IMR-90 (cell line): Measurements from ENCODE around the gene TCF12. TPM values are rescaled to one million over a fixed set of nuclear protein-coding genes. Genes with fewer than 3 reads are reported as not detected.

ENCODE experiments used
- ATAC-seq: fragments of 200-7000 bp; cut with Tn5 transposase; 2 replicates; pipeline ENCODE4 v1.9.1; 2020; ENCODE audit warnings: low read depth, mild to moderate bottlenecking, moderate library complexity
- BruUV-seq: library from RNA; stranded (reverse); fragments of 400-500 nt; replicated peaks from 2 replicates; lab custom pipeline; 2021; lab: Mats Ljungman, UMichigan
- CTCF ChIA-PET: fragments of 300-600 bp; formaldehyde crosslinking; extraction: SDS; loops from one replicate; lab custom pipeline; 2021; ENCODE audit warnings: antibody characterized with exemption; lab: Yijun Ruan, JAX
- POLR2A ChIA-PET: fragments of 300-600 bp; sonication (Branson Sonifier 250); formaldehyde crosslinking; loops from one replicate; lab custom pipeline; 2022; ENCODE audit warnings: antibody characterized with exemption; ENCODE audit not compliant: unreplicated experiment; lab: Charles Lee
- DNase-seq: peaks from one replicate; pipeline ENCODE4 v3.0.0; 2013
- H2AFZ ChIP-seq: replicated peaks from 2 replicates; pipeline ENCODE3; 2013; ENCODE audit warnings: low read length, mild to moderate bottlenecking; ENCODE audit not compliant: poor library complexity
- H2AK5ac ChIP-seq: 2 replicates; pipeline ENCODE4 v1.6.1; 2013; ENCODE audit warnings: low read depth, low read length, inconsistent platforms
- H2AK9ac ChIP-seq: replicated peaks from 2 replicates; pipeline ENCODE3; 2013; ENCODE audit warnings: mild to moderate bottlenecking, low read depth, low read length, moderate library complexity; ENCODE audit not compliant: poor library complexity
- H2BK120ac ChIP-seq: 2 replicates; pipeline ENCODE4 v1.6.1; 2013; ENCODE audit warnings: low read depth, low read length, inconsistent platforms
- H2BK15ac ChIP-seq: 3 replicates; pipeline ENCODE4 v1.6.1; 2013; ENCODE audit warnings: low read depth, low read length, inconsistent platforms
- H2BK20ac ChIP-seq: 2 replicates; pipeline ENCODE4 v1.6.1; 2013; ENCODE audit warnings: low read depth, mild to moderate bottlenecking, inconsistent platforms, low read length, moderate library complexity
- H2BK5ac ChIP-seq: 2 replicates; pipeline ENCODE4 v1.6.1; 2013; ENCODE audit warnings: mild to moderate bottlenecking, low read depth, low read length, inconsistent platforms; ENCODE audit not compliant: poor library complexity, severe bottlenecking
- H3K14ac ChIP-seq: replicated peaks from 2 replicates; pipeline ENCODE4 v1.6.1; 2013; ENCODE audit warnings: low read depth, low read length, inconsistent platforms
- H3K18ac ChIP-seq: 2 replicates; pipeline ENCODE4 v1.6.1; 2013; ENCODE audit warnings: low read depth, low read length, control low read depth
- H3K23ac ChIP-seq: 2 replicates; pipeline ENCODE4 v1.6.1; 2013; ENCODE audit warnings: low read depth, low read length, inconsistent platforms
- H3K27ac ChIP-seq: 2 replicates; pipeline ENCODE4 v1.5.1; 2013; ENCODE audit warnings: mild to moderate bottlenecking, control low read depth, low read length; ENCODE audit not compliant: insufficient read depth
- H3K27me3 ChIP-seq: 2 replicates; pipeline ENCODE4 v1.6.1; 2013; ENCODE audit warnings: low read length; ENCODE audit not compliant: control insufficient read depth, insufficient read depth
- H3K36me3 ChIP-seq: 2 replicates; pipeline ENCODE4 v1.6.1; 2013; ENCODE audit warnings: low read length, mixed read lengths; ENCODE audit not compliant: control insufficient read depth, insufficient read depth
- H3K4ac ChIP-seq: 2 replicates; pipeline ENCODE4 v1.6.1; 2013; ENCODE audit warnings: low read depth, low read length, inconsistent platforms
- H3K4me1 ChIP-seq: 2 replicates; pipeline ENCODE4 v1.6.1; 2013; ENCODE audit warnings: low read length, mixed read lengths; ENCODE audit not compliant: control insufficient read depth, insufficient read depth
- H3K4me2 ChIP-seq: 2 replicates; pipeline ENCODE4 v1.6.1; 2013; ENCODE audit warnings: low read depth, mild to moderate bottlenecking, control low read depth, low read length, moderate library complexity
- H3K4me3 ChIP-seq: 2 replicates; pipeline ENCODE4 v1.5.1; 2013; ENCODE audit warnings: low read depth, mild to moderate bottlenecking, control low read depth, low read length, moderate library complexity; ENCODE audit not compliant: insufficient read depth
- H3K56ac ChIP-seq: 2 replicates; pipeline ENCODE4 v1.6.1; 2013; ENCODE audit warnings: low read length, inconsistent platforms; ENCODE audit not compliant: insufficient read depth; ENCODE audit errors: extremely low read depth
- H3K79me1 ChIP-seq, 2 experiments: 2 replicates each; pipeline ENCODE4 v1.6.1; 2013; ENCODE audit warnings: low read length in 2 of 2, inconsistent platforms in 1 of 2, low read depth in 1 of 2
- H3K9ac ChIP-seq: 2 replicates; pipeline ENCODE4 v1.6.1; 2013; ENCODE audit warnings: low read depth, low read length, control low read depth
- H3K9me1 ChIP-seq: 2 replicates; pipeline ENCODE4 v1.6.1; 2013; ENCODE audit warnings: low read length, inconsistent platforms; ENCODE audit not compliant: insufficient read depth
- H3K9me3 ChIP-seq: 2 replicates; pipeline ENCODE4 v1.6.1; 2013; ENCODE audit warnings: low read length; ENCODE audit not compliant: control insufficient read depth, insufficient read depth
- H4K20me1 ChIP-seq: 2 replicates; pipeline ENCODE4 v1.6.1; 2013; ENCODE audit warnings: low read length, inconsistent platforms; ENCODE audit not compliant: insufficient read depth
- H4K5ac ChIP-seq: 2 replicates; pipeline ENCODE4 v1.6.1; 2013; ENCODE audit warnings: mild to moderate bottlenecking, low read depth, low read length, control low read depth
- H4K8ac ChIP-seq, 2 experiments: 2 replicates each; pipeline ENCODE4 v1.6.1; 2013; ENCODE audit warnings: low read depth in 2 of 2, low read length in 2 of 2, control low read depth in 1 of 2, inconsistent platforms in 1 of 2
- H4K91ac ChIP-seq: 2 replicates; pipeline ENCODE4 v1.6.1; 2013; ENCODE audit warnings: low read depth, low read length, inconsistent platforms; ENCODE audit not compliant: insufficient read depth
- CEBPB ChIP-seq: IDR thresholded peaks from 2 replicates; pipeline ENCODE4 v1.6.1; 2012; ENCODE audit warnings: low read depth, low read length, improper control_type of control experiment
- CTCF ChIP-seq: conservative IDR thresholded peaks from 2 replicates; pipeline ENCODE4 v1.5.1; 2012; ENCODE audit warnings: mild to moderate bottlenecking, low read depth, low read length, improper control_type of control experiment
- MAZ ChIP-seq: IDR thresholded peaks from 2 replicates; pipeline ENCODE4 v1.6.1; 2012; ENCODE audit warnings: low read depth, mild to moderate bottlenecking, low read length, improper control_type of control experiment, moderate library complexity, borderline replicate concordance
- MXI1 ChIP-seq: IDR thresholded peaks from 2 replicates; pipeline ENCODE4 v1.6.1; 2012; ENCODE audit warnings: low read depth, mild to moderate bottlenecking, low read length, moderate library complexity, borderline replicate concordance
- RAD21 ChIP-seq: IDR thresholded peaks from 2 replicates; pipeline ENCODE4 v1.6.1; 2012; ENCODE audit warnings: low read length, improper control_type of control experiment
- RCOR1 ChIP-seq: IDR thresholded peaks from 2 replicates; pipeline ENCODE4 v1.6.1; 2012; ENCODE audit warnings: mild to moderate bottlenecking, low read length, improper control_type of control experiment; ENCODE audit not compliant: insufficient replicate concordance
- RFX5 ChIP-seq: IDR thresholded peaks from 2 replicates; pipeline ENCODE4 v1.8.0; 2012; ENCODE audit warnings: low read depth, mild to moderate bottlenecking, low read length, moderate library complexity
- SMC3 ChIP-seq: fragments of 150-350 bp; IDR thresholded peaks from 2 replicates; pipeline ENCODE4 v1.6.1; 2016; ENCODE audit warnings: low read depth, mild to moderate bottlenecking, antibody characterized with exemption, low read length, moderate library complexity
- WGBS, 2 experiments: methylation state at CpG; one replicate each; pipeline versions ENCODE4 v1.1.5 to v1.1.7; 2013; ENCODE audit warnings: missing lambda C conversion rate in 2 of 2; ENCODE audit not compliant: insufficient read length in 1 of 2; ENCODE audit errors: extremely low coverage in 2 of 2; 5-methylcytosine and 5-hydroxymethylcytosine counted together
- dilution Hi-C: fragments of 300-500 bp; cut with HindIII; formaldehyde crosslinking; loops from one replicate; pipeline ENCODE4 v1.14.3; 2018; ENCODE audit warnings: low sequenced_read_pairs; ENCODE audit not compliant: unreplicated experiment
- in situ Hi-C: fragments of 300-500 bp; cut with MboI; formaldehyde crosslinking; loops from 3 replicates; pipeline ENCODE4 v1.14.3; 2019; ENCODE audit warnings: low sequenced_read_pairs, inconsistent platforms, mixed read lengths
- intact Hi-C: fragments of 100-400 bp; cut with micrococcal nuclease; formaldehyde crosslinking; loops from 2 replicates; pipeline ENCODE4 v1.10.0; 2022
- polyA plus RNA-seq, 3 experiments: library from polyadenylated mRNA; depleted of rRNA; stranded (reverse); fragments of >200 nt; gene quantifications; 2 replicates each; pipeline ENCODE4 v1.2.3, GENCODE V29; 2012; ENCODE audit warnings: low replicate concordance in 1 of 3
- total RNA-seq: library from RNA; depleted of rRNA; stranded (reverse); fragments of >200 nt; gene quantifications from 2 replicates; pipeline ENCODE4 v1.2.3, GENCODE V29; 2012
- TF ChIP-seq, protein P1 (sequence below): fragments of 150-350 bp; IDR thresholded peaks from 2 replicates; pipeline ENCODE4 v1.6.1; 2016; ENCODE audit warnings: low read depth, mild to moderate bottlenecking, low read length, moderate library complexity, borderline replicate concordance

TCF12 gene
- total and polyA plus RNA-seq, 2 of the 4 experiments (the other 2 are of a cell fraction) = 79.4 to 160 TPM

DNA sequence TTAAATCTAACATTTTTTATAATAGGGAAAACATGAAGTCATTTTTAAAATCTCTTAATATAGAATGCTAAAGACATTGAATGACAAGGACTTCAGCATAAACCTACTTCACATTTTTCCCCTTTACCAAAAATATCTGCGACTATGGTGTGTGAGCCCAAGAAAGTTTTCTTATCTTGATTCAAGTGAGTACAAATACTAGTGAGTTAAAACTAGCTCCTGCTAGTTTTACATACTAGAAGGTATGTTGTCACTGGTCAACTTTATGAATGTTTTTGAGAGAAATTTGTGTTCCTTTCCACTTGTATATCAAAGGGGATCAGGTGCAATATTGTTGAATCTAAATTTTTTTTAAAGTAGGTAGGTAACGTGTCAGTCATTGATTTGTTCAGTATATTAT, 305.4 kb downstream of the TCF12 start:
- no peak overlapping the region for H3K4me2 ChIP-seq
- no peak for ATAC-seq
- H3K4ac ChIP-seq = no peak overlapping the region

More for the DNA sequence above, 305.4 kb downstream of the TCF12 start:
- peak overlapping the region; percentile 57 for H2BK5ac ChIP-seq
- no peak overlapping the region for H4K8ac ChIP-seq
- H3K4me1 ChIP-seq = peaks cover 3% of the 10 kb centered on the region; the same call in 1 of the 2 replicates
- TF ChIP-seq MXI1 (no peak), MAZ (no peak), RCOR1 (no peak), RAD21 (no peak), CEBPB (no peak), CTCF (no peak), RFX5 (no peak), SMC3 (no peak)
- TF ChIP-seq, protein P1, sequence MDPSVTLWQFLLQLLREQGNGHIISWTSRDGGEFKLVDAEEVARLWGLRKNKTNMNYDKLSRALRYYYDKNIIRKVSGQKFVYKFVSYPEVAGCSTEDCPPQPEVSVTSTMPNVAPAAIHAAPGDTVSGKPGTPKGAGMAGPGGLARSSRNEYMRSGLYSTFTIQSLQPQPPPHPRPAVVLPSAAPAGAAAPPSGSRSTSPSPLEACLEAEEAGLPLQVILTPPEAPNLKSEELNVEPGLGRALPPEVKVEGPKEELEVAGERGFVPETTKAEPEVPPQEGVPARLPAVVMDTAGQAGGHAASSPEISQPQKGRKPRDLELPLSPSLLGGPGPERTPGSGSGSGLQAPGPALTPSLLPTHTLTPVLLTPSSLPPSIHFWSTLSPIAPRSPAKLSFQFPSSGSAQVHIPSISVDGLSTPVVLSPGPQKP = no peak
- no TSS peak for BruUV-seq
- WGBS, 2 experiments = no CpG with 5 or more reads among the region's 2 CpGs
- H2AK5ac ChIP-seq = no peak overlapping the region
- H3K27ac ChIP-seq = no peak overlapping the region
- H2BK120ac ChIP-seq = no peak overlapping the region
- intact Hi-C loops (loop anchor here (2.0 to 5.0 kb wide), 2 partner anchors 21 to 103 kb away; no protein-coding TSS in a partner anchor), in situ Hi-C loops (no loop called here), dilution Hi-C loops (no loop called here)
- no peak overlapping the region for H2AFZ ChIP-seq
- ChIA-PET CTCF (no interaction called here), POLR2A (no interaction called here)
- H3K14ac ChIP-seq = no peak overlapping the region
- no peaks in the 10 kb centered on the region for H4K20me1 ChIP-seq
- H4K91ac ChIP-seq = no peak overlapping the region
- no peak overlapping the region for H3K4me3 ChIP-seq
- peak overlapping the region; percentile 48; the same call in 1 of the 2 replicates for H3K23ac ChIP-seq
- H3K36me3 ChIP-seq = no peaks in the 10 kb centered on the region
- peaks cover 11 to 22% of the 10 kb centered on the region in 2 experiments; a peak in 3 of 4 replicates for H3K79me1 ChIP-seq
- no peak overlapping the region for H3K56ac ChIP-seq
- H2BK20ac ChIP-seq = no peak overlapping the region
- H3K9me1 ChIP-seq = no peaks in the 10 kb centered on the region
- H3K27me3 ChIP-seq = no peaks in the 10 kb centered on the region
- no peaks in the 10 kb centered on the region for H3K9me3 ChIP-seq
- no peak overlapping the region for H3K9ac ChIP-seq
- no peak overlapping the region for H4K5ac ChIP-seq
- no peak overlapping the region for H3K18ac ChIP-seq
- no peak overlapping the region for H2AK9ac ChIP-seq
- H2BK15ac ChIP-seq = no peak overlapping the region
- no peak for DNase-seq
